ENCODE data around the gene TRAM2. TPM values are rescaled to one million over a fixed set of nuclear protein-coding genes. Genes with fewer than 3 reads are reported as not detected.
"Not testable (repeated sequence)": the region's sequence is repeated elsewhere in the genome, so short reads cannot be mapped to it uniquely, and the experiment has no call there.

The TRAM2 gene
- polyA plus RNA-seq, 3 donors: 43.2 to 47.6 (median 46.4) TPM

GRCh38 chr6:52482903-52483670 lies 93.8 kb downstream of the TRAM2 start:
- no peak for DNase-seq (ENCODE audit: extremely low read depth in 1 of 11, low read depth in 9 of 11, low spot score in 4 of 11)

GRCh38 chr6:52475307-52475706 lies 101.6 kb downstream of the TRAM2 start:
- DNase-seq (ENCODE audit: extremely low read depth in 1 of 11, low read depth in 9 of 11, low spot score in 4 of 11): peak in 4 of 11 donors; percentile 8 to 21 (median 12)

- DNase-seq (ENCODE audit: extremely low read depth in 1 of 11, low read depth in 9 of 11, low spot score in 4 of 11): no peak
Measured at GRCh38 chr6:52474173-52474572, 102.7 kb downstream of the TRAM2 start.

GRCh38 chr6:52461194-52461593 lies 115.7 kb downstream of the TRAM2 start:
- DNase-seq (ENCODE audit: extremely low read depth in 1 of 11, low read depth in 9 of 11, low spot score in 4 of 11): not testable (repeated sequence)

- DNase-seq (ENCODE audit: extremely low read depth in 1 of 11, low read depth in 9 of 11, low spot score in 4 of 11): no peak
Measured at GRCh38 chr6:52457096-52457495, 119.8 kb downstream of the TRAM2 start.

- DNase-seq (ENCODE audit: extremely low read depth in 1 of 11, low read depth in 9 of 11, low spot score in 4 of 11): no peak
Measured at GRCh38 chr6:52454556-52454955, 122.3 kb downstream of the TRAM2 start.

Other genes starting within 250 kb of the TRAM2 start
- gene PAQR8, start 214.9 kb downstream of the TRAM2 start, polyA plus RNA-seq (ENCODE audit: insufficient read length in 3 of 3): 10 to 100 TPM; 19.2 to 24.7 (median 20.2) TPM
- 10 to 100 TPM; 50.8 to 68.0 (median 63.2) TPM for gene EFHC1, start 156.7 kb downstream of the TRAM2 start, polyA plus RNA-seq (ENCODE audit: insufficient read length in 3 of 3)
- 10 to 100 TPM; 43.4 to 48.2 (median 44.3) TPM for gene TMEM14A, start 94.1 kb upstream of the TRAM2 start, polyA plus RNA-seq (ENCODE audit: insufficient read length in 3 of 3)
- gene GSTA2, start 186.4 kb upstream of the TRAM2 start, polyA plus RNA-seq (ENCODE audit: insufficient read length in 3 of 3): under 1 TPM; 0.36 to 0.51 (median 0.43) TPM
- 1 to 10 TPM in 2 of 3 donors, under 1 TPM in 1; 0.83 to 1.8 (median 1.2) TPM for gene GSTA1, start 226.8 kb upstream of the TRAM2 start, polyA plus RNA-seq (ENCODE audit: insufficient read length in 3 of 3)

Data from renal cortex interstitium (tissue), 11 donors.